AG04449 (cell line): ENCODE data around the gene TMEM170B.

Experiments
- CTCF ChIA-PET: fragments of 350-600 bp; formaldehyde crosslinking; extraction: SDS; loops from one replicate; lab custom pipeline; 2021; ENCODE audit warnings: antibody characterized with exemption; lab: Yijun Ruan, JAX
- POLR2A ChIA-PET: fragments of 400-600, 350-600 bp; formaldehyde crosslinking; extraction: SDS; loops from one replicate; lab custom pipeline; 2020; ENCODE audit warnings: antibody characterized with exemption, inconsistent platforms; lab: Yijun Ruan, JAX
- DNase-seq: peaks from one replicate; pipeline ENCODE4 v3.0.0-alpha.2; 2010; ENCODE audit warnings: low read depth, low spot score
- H3K4me3 ChIP-seq: 2 replicates; pipeline ENCODE4 v1.5.1; 2011; ENCODE audit warnings: low read depth, mild to moderate bottlenecking, control low read depth, low read length
- CTCF ChIP-seq: IDR thresholded peaks from one replicate; pipeline ENCODE4 v1.5.1; 2011; ENCODE audit warnings: mild to moderate bottlenecking, moderate library complexity, low read length, control low read depth, inconsistent platforms; ENCODE audit not compliant: insufficient read depth; ENCODE audit errors: missing control alignments

Gene TMEM170B

GRCh38 chr6:11494786-11495564, 42.6 kb upstream of the TMEM170B start:
- CTCF ChIA-PET, result interaction anchor here (0.7 to 7.1 kb wide), 74 partner anchors 9 to 555 kb away, joined by 3 to 167 read pairs (median 8); partner anchors contain the start of genes NEDD9 and SMIM13
- TF ChIP-seq CTCF, result no peak
- POLR2A ChIA-PET, result interaction anchor here (0.6 kb wide), 1 partner anchor 63 kb away, joined by 3 read pairs; no protein-coding TSS in a partner anchor
- H3K4me3 ChIP-seq, result no peak overlapping the region
- no peak for DNase-seq

- H3K4me3 ChIP-seq, result no peak overlapping the region
- ChIA-PET CTCF (interaction anchor here (0.7 to 7.1 kb wide), 105 partner anchors 10 to 556 kb away, joined by 3 to 167 read pairs (median 7); partner anchors contain the start of genes NEDD9 and SMIM13), POLR2A (interaction anchor here (0.6 to 1.2 kb wide), 2 partner anchors 56 to 402 kb away, joined by 3 read pairs; partner anchors contain the start of gene SMIM13)
- DNase-seq, result no peak
- TF ChIP-seq CTCF, result no peak
Observed at GRCh38 chr6:11495565-11496145, 41.9 kb upstream of the TMEM170B start.

GRCh38 chr6:11496152-11497060, 41.1 kb upstream of the TMEM170B start:
- TF ChIP-seq CTCF, result peak; percentile 68
- peak; percentile 37 for DNase-seq
- ChIA-PET POLR2A (interaction anchor here (0.6 to 1.2 kb wide), 3 partner anchors 11 to 403 kb away, joined by 3 read pairs; partner anchors contain the start of gene SMIM13), CTCF (interaction anchor here (0.6 to 7.1 kb wide), 116 partner anchors 9 to 918 kb away, joined by 3 to 167 read pairs (median 6); partner anchors contain the start of genes NEDD9 and SMIM13)
- H3K4me3 ChIP-seq, result no peak overlapping the region

DNA sequence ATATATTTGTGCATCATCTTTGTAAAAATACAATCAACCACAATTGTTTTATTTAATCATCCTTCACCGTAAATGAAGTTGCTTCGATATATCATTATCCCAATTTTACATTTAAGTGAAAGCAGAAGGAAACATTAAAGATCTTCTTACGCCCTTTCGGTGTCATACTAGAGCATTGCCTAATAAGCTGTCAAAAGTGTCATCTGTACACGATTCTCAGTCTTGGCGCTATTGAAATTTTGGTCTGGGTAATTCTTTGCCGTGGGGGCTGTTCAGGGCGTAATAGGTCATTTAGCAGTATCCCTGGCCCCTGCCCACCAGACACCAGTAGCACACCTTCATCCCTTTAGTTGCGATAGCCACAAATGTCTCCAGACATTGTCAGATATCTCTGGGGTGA, 40.4 kb upstream of the TMEM170B start:
- DNase-seq, result no peak
- no peak for TF ChIP-seq CTCF
- ChIA-PET POLR2A (interaction anchor here (0.7 to 1.2 kb wide), 2 partner anchors 11 to 404 kb away, joined by 3 read pairs; partner anchors contain the start of gene SMIM13), CTCF (interaction anchor here (0.6 to 7.1 kb wide), 81 partner anchors 8 to 917 kb away, joined by 3 to 167 read pairs (median 8); partner anchors contain the start of gene NEDD9)
- H3K4me3 ChIP-seq, result no peak overlapping the region

- no peak for DNase-seq
- no peak overlapping the region for H3K4me3 ChIP-seq
- no peak for TF ChIP-seq CTCF
- ChIA-PET POLR2A (no interaction called here), CTCF (interaction anchor here (0.8 to 7.1 kb wide), 13 partner anchors 10 to 547 kb away, joined by 3 to 167 read pairs (median 15); no protein-coding TSS in a partner anchor)
Observed at GRCh38 chr6:11497881-11498280, 39.7 kb upstream of the TMEM170B start.
